ENCODE results near the gene PLP2.

PLP2 gene

GRCh38 chrX:49208399-49208798 is 36.7 kb downstream of the PLP2 start:
- no peak for DNase-seq

GRCh38 chrX:49209434-49210251 is 37.9 kb downstream of the PLP2 start:
- DNase-seq = peak in 31 of 56 donors; percentile 2 to 73 (median 34)

DNA sequence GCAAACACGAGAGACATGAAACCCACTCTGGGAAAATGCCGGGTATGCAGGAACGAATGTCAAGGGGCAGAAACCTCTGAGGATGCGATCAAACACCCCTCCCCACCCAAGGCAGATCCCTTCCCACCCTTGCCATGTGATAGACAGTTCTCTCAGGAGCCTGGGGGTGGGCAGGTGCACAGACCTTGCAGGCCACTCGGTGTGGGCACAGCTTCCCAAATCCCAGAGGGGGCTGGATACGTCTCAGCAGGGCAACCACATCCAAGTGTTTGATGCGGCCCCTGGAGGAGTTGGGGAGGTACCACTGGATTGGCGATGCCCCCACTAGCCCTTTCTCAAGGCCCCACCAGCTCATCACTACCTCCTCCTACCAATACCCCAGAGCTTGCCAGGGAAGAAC is 38.7 kb downstream of the PLP2 start:
- no peak for DNase-seq

GRCh38 chrX:49211074-49211473 is 39.4 kb downstream of the PLP2 start:
- no peak for DNase-seq

DNA sequence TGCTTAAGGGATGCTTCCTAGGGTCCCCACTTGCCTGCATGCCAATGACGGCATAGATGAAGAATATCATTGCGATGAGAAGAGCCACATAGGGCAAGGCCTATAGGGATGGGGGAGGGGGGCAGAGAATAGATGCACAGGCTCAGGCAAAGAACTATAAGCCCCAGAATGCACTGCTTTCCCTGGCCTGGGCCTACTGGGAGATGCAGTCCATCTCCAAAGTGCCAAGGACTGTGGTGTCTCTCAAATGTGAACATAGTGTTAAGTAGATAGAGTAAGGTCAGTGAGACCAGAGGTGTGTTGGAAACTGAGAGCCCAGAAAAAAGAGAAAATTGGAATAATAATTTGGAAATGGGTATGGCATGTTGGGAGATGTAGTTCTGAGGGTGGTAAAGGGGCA is 40.5 kb downstream of the PLP2 start:
- no peak for DNase-seq

DNA sequence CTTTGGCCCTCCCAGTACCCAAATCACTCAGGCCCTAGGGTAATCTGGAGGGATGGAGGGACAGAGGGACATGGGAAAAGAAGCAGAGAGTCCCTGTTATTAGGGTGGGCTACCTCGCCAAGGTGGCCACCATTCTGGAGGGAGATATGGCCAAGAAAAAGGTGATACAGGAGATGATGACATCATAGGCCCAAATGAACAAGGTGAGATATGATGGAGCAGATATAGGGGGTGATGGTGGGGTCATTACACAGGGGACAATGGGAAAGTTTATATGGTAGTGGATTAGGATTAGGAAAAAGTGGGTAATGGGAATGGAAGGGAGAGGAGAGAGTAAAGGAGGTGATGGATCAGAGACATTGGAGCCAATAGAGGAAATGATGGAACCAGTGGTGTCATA is 41.2 kb downstream of the PLP2 start:
- DNase-seq = no peak

DNA sequence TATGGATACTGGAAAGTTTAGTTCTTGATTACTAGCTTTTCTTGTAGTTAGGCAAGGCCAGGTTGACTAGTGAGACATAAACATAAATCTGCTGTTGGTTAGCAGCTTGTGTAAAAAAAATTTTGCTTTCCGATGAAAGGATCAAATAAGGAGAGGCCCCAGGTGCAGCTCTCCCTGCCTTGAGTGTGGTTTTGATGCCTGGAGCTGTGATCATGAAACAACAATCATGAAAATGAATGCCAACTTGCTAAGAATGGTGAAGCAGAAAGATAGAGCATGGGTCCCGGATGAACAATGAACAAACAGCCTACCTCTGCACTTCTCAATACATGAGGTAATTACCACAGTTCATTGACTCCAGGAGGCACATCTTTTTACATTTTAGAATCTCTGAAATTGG is 42.7 kb downstream of the PLP2 start:
- no peak for DNase-seq

GRCh38 chrX:49214996-49215526 is 43.4 kb downstream of the PLP2 start:
- DNase-seq = no peak

- no peak for DNase-seq
Measured at GRCh38 chrX:49220100-49220499, 48.4 kb downstream of the PLP2 start.

DNA sequence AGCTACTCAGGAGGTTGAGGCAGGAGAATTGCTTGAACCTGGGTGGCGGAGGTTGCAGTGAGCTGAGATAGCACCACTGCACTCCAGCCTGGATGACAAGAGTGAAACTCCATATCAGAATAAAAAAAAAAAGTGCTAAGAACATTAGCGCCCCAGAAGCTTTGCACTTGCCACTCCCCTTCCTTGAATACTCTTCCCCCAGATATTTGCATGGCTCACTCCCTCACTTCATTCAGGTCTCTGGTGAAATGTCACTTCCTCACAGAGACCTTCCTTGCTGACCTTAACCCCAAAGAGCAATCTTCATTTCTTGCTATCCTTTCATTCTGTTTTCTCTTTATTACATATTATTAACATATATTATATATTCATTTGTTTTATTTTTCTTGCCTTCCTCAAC is 50.2 kb downstream of the PLP2 start:
- no peak for DNase-seq
